SH-SY5Y (cell line): Measurements from ENCODE around the gene ARHGEF37.

Source experiments
- GATA2 ChIP-seq: IDR thresholded peaks from 2 replicates; pipeline ENCODE4 v1.6.1; 2011; ENCODE audit warnings: mild to moderate bottlenecking, low read depth, low read length
- GATA3 ChIP-seq: IDR thresholded peaks from 2 replicates; pipeline ENCODE4 v1.6.1; 2011; ENCODE audit warnings: low read depth, mild to moderate bottlenecking, low read length, moderate library complexity

- no peak for TF ChIP-seq GATA2
- no peak for TF ChIP-seq GATA3
Measured at GRCh38 chr5:149654231-149654630, 72.9 kb downstream of the ARHGEF37 start.
